Epithelial cell of alveolus of lung (primary cell): ENCODE results near the gene REG1B. TPM values are rescaled to one million over a fixed set of nuclear protein-coding genes. Genes with fewer than 3 reads are reported as not detected.

Source experiments
- total RNA-seq: library from RNA; depleted of rRNA; stranded (reverse); fragments of >200 nt; gene quantifications from 2 replicates; pipeline ENCODE4 v1.2.1, GENCODE V29; 2015

REG1B gene, protein sequence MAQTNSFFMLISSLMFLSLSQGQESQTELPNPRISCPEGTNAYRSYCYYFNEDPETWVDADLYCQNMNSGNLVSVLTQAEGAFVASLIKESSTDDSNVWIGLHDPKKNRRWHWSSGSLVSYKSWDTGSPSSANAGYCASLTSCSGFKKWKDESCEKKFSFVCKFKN
- not detected in 2 replicates for total RNA-seq

DNA sequence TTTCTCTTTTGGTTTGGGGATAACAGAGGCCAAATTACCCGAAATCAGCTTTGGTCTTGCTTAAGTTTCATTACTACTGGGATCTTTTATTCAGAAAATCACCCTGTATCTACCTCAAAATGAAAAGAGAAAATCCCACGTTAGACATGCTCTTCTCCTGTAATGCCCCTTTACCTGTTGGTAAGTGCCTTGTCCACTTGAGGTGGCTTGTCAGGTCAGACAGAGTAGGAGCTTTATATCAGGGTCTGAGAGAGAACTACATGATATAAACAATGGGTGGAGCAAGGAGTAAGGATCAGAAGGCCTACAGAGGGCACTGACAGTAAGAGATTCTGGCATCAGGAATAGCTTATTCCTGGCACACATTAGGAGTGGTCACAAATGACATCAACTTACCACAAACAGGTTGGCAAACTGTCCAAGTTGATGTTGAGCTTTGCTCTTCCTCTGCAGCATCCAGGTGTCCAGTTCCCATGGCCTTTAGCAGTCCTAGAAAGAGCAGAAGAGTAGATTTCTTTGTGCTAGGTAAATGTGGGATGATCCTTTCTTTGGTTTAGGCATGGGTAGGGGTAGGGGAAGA, at the start of gene REG1B:
Gene REG1B (minus strand): TSS at position 209 of the 580 bp plus-strand sequence. CDS start 381 bp downstream, outside the sequence.

DNA sequence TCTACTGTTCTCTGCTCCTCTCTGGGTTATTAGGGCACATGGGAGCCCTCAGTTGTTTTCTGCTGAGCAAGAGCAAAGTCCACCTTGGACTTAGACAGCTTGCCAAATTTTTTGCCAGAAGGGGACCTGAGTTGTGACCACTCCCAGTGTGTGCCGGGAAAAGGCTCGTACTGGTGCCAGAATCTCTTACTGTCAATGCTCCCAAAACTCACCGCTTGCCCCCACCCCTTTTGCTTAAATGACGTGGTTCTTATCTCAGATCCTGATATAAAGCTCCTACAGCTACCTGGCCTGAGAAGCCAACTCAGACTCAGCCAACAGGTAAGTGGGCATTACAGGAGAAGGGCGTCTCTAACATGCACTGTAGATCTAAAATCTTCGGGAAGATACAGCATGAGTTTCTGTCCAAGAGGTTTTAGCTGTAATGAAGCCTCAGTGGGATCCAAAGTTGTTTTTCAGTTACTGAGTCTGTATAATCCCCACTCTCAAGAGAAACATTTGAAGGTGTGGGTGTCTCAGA, 32.5 kb upstream of the REG1B start, which contains the start of gene REG1A:
Gene REG1A (plus strand): TSS at position 295 of the 520 bp plus-strand sequence. CDS start 374 bp downstream, outside the sequence.

Other genes starting within 250 kb of the REG1B start
- not detected in 2 replicates for gene REG3G, start 62.3 kb downstream of the REG1B start, total RNA-seq
- not detected in 2 replicates for gene REG1A, start 32.5 kb upstream of the REG1B start, total RNA-seq
- gene REG3A, start 71.8 kb upstream of the REG1B start, total RNA-seq: not detected in 2 replicates